Stimulated activated CD8-positive, alpha-beta memory T cell treated with anti-CD3 and anti-CD28 coated beads, Interleukin-7, amount 100 ng/mL, for 1 hour (primary cell): Measurements from ENCODE around the gene ATXN1.
A peak's percentile ranks its signal among the peaks of the same experiment; 100 is the strongest.

ENCODE experiments used
- DNase-seq, 2 donors: peaks; one replicate each; pipeline ENCODE4 v3.0.0-alpha.2; 2020; ENCODE audit warnings: low read depth in 2 of 2

ATXN1 gene

DNA sequence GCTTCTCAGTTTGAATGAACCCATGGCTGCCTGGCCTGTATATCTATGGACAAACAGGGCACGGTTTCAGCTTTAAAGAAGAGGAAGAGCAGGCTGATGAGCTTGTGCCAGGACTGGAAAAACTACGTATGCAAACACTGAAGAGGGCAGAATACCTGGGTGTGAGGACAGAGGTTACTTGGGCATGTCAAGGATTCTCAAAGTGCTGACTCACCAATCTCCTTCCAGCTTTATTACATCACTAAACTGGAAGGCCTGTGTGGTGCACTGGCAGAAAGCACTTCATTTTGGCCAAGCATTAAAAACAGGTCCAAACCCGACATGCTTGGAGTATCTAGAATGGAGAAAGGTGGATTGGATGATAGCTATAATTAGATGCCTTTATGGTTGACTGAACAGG lies 427.7 kb downstream of the ATXN1 start:
- DNase-seq: no peak

DNA sequence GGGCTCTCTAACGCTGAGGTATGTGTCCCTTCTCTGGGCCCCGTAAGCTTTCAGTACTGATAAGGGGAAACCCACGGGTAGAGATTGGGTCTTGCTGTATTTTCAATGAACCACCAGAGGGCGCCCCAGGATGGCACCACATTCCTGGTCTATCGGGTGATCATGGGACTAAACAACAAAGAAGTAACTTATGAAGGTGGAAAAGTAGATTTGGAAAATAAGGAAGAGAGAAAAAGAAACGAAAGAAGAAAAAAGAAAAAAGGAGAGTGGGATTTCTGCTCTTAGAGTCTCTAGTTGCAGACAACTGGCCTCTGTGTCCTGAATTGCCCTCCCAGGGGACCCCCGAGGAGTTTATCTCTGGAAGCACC lies 429.1 kb downstream of the ATXN1 start:
- peak; percentile 46 to 72 for DNase-seq

DNA sequence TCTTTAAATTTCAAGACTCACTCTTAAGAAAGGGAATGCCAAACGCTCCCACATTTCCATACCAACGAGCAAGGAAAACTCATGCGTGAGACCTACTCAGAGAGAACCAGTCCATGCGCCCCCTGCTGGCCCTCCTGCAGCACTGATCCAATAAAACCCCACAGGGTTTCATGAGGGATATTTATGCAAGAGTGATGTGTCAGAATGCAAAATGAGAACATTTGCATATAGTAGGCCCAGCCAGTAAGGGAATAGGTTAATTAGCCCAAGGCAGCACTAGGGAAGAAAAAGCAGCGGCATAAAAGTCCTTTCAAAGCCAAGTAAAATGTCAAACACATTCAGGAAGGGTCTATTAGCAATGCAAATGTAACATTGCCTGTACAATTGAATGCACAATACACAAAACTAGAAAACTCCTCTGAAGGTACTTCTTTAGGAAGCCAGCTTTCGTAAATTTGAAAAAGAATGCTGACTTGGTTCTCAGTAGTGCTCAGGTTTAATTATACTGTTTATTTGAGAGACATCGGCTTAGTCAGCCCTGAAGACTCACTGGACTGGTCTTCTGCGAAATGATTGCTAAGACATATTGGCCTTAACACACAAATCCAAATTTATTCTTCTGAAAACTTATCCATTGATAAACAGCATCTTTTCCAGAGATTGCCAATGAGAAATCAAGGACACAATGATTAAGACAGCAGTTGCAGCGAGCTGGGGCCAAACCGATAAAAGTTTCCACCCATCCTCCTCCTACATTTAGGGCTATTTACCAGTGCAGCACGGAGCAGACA lies 429.7 kb downstream of the ATXN1 start:
- peak; percentile 37 to 47 for DNase-seq

DNA sequence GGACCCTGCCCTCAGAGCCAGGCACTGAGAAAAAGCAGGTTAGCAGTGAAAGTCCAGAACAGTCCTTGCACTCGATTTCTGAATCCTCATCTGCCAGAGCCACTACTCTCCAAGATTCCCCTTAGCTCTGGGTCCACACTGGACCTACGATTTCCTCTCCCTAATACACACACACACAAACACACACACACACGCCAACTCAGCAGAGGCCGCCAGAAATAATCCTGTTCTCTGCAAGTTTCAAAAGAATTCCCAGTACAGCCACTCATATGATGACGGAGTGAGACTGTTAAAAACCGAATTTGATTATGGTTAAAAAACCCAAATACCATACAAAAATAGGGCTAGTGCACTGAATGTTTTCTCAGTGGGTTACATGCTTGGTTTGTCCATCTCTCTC lies 432.0 kb downstream of the ATXN1 start:
- no peak for DNase-seq

DNA sequence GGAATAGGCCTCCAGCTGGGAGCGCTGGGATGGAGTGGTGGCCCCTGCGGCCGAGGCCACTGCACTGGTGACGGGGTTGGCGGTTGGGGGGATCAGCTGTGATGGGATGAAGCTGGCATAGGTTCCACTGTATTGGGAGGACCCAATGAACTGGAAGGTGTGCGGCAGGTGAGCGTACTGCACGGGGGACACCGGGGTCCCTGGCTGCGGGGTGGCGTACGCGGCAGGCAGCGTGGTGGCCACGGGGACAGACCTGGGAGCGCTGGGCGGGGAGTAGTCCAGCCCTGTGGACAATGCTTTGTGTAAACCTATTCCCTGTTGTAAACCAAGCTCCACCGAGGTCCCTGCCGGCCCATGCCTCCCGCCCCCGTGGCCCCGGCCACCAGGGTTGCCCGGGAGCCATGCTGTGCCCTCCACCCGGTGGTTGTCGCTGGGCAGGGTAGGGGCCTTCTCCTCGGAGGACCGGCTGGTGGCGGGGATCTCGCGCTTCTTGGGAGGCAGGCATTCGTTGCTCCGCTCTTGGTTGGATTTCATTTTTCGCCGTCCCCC lies 433.4 kb downstream of the ATXN1 start:
- no peak for DNase-seq

DNA sequence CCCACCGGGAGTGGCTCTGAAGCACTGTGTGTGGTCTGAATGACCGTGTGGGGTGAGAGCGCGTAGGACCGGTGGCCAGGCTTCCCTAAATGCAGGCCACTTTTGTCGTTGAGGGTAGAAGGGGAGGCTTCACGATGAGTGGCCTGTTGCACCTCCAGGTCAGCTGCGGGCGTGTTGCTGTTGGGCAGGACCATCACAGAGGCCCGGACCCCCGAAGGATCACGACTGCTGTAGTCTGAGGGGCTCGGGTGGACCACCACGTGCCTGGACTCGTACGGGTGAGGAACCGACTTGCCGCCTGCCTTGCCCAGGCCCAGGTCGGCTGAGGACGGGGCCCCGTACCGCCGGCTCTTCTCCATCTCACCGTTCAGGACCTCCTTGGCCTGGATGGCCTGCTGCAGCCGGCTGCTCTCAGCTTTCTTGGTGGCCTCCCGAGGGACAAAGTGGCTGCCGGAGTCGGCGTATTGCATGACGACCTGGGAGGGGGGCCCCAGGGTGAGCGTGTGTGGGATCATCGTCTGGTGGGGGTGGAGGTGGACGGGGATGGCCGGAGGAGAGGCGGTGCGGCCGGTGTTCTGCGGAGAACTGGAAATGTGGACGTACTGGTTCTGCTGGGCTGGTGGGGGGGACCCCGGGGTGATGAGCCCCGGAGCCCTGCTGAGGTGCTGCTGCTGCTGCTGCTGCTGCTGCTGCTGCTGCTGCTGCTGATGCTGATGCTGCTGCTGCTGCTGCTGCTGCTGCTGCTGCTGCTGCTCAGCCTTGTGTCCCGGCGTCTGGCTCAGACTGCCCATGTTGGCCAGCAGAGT lies 434.1 kb downstream of the ATXN1 start:
- no peak for DNase-seq

DNA sequence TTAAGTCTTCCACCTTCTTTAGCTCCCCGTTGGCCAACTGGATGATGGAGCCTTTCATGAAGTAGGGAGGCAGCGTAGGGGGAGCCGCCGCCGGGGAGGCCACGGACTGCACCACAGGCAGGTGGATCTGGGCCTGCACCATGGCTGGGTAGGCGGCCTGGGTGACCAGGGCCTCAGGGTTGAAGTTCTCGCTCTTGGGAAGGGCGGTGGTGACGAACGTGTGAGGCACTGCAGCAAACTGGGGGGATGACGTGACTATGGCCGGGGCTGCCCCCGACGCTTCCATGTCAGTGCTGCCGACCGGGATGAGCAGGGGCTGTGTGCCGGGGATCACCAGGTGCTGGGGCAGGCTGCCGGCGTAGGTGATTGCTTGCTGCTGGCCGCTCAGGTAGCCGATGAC lies 434.7 kb downstream of the ATXN1 start:
- DNase-seq: no peak

DNA sequence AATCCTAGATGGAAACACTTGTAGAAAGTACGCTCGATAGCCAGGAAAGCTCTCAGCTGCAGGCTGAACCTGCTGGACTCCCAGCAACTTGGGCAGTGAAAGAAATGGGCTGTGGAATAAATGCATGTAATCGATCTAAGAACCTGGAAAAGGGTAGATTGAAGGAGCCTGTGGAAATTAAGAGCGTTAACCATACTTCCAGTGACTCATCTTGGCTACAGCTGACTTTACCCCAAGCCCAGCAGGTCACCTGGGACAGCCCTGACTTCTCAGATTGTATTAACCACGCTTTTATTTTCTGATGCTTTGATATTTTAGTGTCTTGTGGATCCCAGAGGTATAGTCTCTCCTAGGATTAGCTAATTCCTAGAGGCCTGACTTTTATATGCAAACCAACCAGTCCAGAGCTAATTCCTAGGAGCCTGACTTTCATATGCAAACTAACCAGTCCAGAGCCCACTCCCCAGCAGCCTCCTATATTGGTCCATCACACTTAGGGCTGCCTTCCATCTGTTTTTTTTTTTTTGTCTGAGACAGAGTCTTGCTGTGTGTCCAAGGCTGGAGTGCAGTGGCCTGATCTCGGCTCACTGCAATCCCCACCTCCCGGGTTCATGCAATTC lies 436.5 kb downstream of the ATXN1 start:
- DNase-seq: no peak

DNA sequence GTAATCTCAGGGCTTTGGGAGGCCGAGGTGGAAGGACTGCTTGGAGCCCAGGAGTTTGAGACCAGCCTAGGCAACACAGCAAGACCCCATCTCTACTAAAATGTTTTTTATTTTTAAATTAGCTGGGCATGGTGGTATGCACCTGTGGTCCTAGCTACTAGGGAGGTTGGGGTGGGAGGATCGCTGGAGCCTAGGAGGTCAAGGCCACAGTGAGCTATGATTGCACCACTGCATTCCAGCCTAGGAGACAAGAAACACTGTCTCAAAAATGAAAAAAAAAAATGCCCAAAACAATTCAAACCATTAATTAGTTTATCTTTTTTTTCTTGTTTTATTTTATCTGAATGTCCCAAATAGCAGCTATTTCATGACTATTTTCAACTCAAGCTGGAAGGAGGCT lies 437.1 kb downstream of the ATXN1 start:
- no peak for DNase-seq

DNA sequence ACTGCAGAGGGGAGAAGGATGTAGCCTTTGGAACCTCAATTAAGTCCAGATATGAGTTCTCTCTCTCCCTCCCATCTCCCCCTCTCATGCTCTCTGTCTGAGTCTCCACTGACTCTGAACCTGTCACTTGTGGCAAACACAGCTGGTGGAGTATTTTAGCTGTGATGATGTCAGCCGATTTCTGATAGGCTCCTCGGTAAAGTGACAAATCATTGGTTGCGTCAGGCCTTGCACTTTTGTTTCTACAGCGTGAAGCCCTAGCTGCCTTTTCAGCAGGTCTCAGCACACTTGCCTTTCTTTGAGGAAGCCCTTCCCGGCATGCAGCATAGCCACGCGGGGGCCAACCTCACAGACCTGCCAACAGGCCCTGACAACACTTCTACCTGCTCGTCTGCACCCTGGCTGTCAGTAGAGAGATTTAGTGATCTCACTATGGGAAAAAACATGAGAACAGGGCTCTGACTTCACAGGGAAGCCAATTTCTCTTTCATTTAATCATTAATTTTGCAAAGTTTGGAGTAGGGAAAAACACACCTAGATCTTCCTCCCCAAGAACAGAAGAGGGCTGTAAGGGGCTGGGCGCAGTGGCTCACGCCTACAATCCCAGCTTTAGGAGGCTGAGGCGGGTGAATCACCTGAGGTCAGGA lies 438.5 kb downstream of the ATXN1 start:
- DNase-seq: peak; percentile 46 to 47

DNA sequence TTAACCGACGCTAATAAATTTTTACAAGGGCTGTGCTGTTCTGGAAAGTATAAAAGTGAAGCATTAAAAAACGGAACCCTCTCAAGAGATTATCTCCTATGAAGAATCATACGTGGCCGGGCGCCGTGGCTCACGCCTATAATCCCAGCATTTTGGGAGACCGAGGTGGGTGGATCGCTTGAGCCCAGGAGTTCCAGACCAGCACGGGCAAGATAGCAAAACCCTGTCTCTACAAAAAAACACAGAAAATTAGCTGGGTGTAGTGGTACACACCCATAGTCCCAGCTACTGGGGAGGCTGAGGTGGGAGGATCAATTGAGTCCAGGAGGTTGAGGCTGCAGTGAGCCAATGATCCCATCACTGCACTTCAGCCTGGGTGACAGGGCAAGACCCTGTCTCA lies 439.4 kb downstream of the ATXN1 start:
- no peak for DNase-seq

DNA sequence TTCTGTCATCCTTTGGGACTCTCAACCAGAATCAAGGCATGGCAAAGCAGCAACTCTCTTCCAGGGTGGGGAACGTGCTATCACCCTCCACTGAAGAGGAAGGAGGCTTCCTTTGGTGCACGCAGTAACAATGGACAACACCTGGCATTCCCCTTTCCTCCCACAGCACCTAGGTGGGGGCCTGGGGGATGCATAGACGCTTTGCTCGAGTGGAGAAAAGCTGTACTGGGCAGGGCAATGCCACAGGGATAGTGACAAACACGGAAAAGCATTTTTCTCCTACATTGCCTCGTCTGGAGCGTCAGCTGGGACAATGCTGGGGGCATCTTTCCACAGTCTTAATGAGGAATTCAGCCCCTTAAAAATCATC lies 439.9 kb downstream of the ATXN1 start:
- no peak for DNase-seq

DNA sequence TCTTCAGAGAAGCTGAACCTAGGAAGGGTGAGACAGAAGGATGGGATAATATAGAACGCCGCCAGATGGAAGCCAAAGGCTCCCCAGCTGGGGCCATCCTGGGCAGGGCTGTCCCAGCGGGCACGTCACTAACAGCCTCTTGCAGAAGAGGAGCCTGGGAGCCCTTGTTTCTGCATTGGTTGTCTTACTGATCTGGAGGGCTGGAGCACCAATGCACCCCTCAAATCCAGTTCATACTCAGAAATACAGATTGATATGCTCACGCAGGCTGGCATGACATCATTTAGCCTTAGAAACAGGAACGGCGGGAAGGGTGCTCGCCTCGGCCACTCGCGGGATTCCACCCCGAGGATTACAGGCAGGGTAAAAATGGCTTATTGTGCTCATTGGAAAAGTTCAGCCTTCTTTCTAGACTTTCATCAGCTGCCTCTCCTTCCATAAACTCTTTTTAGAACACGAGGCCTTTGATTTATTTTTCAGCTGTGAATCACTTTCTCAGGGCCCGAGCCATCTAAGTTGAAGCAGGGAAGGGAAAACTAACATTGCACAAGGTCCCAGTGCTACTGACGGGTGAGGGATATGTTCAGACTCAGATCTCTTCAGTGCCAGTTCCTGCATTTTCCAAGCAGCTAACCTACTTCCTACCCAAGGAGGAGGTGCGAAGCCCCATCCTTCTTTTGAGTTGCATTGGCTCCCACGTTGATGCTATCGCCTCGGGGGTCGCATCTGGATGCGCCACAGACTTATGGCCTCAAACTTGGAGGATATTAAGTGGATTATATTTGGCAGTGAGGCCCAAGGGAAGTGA lies 440.5 kb downstream of the ATXN1 start:
- no peak for DNase-seq

DNA sequence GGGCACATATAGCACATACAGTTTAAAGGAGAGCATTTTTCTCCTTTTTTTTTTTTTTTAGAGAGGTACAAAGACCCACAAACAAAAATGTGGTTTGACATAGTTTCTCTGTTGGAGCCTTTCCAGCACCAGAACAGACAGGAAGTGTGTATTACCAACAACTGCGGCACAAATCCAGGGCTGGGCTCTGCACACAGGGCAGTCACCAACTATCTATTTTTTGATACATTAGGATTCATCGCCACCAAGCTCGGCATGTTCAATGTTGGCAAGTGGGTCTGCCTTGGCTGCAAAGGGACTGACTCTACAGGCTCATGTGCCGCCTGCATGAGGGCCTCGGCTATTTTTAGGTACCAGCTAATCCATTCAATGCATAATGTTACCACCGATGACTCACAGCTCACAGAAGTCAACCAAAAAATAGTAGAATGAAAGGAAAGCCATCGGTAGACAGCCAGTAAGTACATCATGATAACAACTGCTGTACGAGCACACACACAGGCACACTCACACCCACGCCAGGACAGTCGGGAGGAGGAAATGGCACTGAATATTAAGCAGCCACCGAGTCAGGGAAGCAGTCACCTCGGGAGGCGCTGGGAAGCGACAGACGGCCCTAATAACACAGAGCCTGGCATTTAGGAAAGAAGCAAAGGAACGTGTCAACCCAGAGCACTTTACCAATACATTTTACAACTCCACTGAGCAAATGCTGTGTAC lies 441.3 kb downstream of the ATXN1 start:
- peak; percentile 27 to 32 for DNase-seq

DNA sequence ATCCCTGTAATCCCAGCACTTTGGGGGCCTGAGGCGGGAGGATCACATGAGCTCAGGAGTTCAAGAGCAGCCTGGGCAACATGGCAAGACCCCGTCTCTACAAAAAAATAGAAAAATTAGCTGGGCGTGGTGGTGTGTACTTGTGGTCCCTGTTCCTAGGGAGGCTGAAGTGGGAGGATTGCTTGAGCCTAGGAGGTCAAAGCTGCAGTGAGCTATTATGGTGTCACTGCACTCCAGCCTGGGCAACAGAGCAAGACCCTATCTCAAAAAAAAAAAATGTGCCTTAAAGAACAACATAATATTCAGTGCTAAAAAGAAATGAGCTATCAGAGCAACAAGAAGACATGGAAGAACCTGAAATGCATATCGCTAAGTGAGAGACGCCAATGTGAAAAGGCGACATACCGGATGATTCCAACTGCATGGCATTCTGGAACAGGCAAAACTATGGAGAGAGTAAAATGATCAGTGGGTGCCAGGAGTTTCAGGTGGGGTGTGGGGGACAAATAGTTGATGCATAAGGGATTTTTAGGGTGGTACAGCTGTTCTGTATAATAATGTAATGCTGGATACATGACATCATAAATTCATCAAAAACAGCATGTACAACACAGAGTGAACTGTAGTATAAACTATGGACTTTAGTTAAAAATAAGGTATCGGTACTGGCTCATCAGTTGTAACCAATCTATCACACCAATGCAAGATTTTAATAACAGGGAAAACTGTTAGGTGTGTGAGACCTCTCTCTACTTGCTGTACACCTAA lies 442.1 kb downstream of the ATXN1 start:
- no peak for DNase-seq

DNA sequence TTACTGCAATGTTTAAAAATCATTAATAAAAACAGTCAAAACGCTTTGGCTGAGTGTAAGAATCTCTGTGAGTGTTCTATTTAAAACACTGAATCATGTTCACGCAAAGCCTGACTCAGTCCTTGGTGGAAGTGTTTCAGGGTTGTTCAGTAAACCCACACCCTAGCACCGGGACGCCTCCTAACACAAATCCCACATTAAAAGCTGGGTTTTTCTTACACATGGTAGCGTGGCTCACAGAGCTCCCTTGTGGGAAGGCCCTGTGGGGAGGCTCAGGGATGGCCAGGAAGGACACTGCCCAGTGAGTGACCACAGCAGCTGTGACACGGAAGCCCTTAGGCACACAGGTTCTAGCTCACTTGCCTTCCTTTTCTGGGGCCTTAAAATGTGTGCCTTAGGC lies 442.7 kb downstream of the ATXN1 start:
- DNase-seq: no peak

DNA sequence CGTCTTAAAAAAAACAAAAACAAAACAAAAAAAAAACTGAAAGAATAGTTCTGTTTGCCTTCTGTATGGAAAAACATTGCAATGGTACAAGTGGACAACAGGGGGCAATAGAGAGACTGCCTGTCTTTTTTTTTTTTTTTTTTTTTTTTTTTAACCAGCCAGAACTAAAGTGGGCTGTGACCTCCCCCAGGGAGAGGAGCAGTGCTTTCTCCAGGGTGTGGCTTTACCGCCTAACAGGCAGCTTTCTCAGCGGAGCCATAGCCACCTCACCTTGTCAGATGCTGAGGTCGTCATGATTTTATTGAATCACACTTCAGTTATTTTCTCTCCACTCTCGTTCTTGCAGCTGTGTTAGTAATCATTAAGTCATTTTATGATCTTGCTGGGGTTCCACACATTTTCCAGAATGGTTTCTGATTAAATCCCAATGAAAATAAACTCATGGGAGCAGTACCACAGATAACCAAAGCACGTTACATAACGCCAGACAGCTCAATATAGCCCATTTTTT lies 444.5 kb downstream of the ATXN1 start:
- DNase-seq: no peak

DNA sequence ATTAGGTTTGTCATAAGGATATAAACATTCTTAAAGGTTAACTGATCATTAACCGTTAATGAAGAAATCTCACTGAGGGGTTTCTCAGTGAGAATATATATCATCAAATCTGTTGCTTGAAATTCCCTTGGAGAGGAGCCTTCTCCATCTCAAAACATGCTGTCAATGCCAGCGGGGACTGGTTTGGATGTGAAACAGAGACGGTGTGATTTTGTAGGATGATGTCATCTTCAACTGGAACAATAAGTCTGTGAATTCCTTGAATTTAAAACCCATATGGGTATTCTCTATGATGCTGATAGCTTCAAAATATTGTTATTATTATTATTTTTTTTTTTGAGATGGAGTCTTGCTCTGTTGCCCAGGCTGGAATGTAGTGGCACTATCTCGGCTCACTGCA lies 447.0 kb downstream of the ATXN1 start:
- no peak for DNase-seq

DNA sequence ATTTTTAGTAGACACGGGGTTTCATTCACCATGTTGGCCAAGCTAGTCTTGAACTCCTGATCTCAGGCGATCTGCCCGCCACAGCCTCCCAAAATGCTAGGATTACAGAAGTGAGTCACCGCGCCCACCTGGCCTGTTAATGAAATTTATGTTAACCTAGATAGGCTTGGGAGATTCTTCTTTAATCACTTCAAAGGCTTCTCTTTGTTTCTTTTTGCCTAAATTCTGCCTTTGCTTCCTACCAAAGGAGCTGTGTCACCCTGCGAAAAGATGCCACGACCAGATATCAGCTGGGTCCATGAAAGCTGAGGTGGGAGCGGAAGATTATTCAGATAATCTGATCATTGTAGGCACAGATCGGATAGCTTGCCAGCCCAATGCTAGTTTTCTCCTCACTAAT lies 447.5 kb downstream of the ATXN1 start:
- no peak for DNase-seq

DNA sequence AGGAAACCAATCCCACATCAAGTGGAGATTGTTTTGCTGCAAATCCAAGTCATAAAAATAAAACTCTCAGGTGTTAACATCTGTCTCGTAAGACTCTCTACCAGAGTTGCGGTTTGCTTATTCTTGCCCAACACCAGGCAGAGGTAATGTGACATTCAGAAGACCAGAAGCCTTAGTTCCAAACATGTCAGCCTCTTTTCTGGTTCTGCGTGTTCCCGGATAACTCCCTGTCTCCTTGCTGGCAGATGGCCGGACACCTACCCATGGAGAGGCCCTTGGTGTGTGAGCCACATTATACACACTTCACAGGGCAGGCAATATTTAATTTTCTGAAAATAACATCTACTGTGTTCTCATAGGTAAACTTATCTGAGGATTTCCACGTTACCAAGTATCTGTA lies 449.5 kb downstream of the ATXN1 start:
- no peak for DNase-seq
